ENCODE results near the gene LRCH1. TPM values are rescaled to one million over a fixed set of nuclear protein-coding genes. Genes with fewer than 3 reads are reported as not detected.
"Not testable (repeated sequence)": the region's sequence is repeated elsewhere in the genome, so short reads cannot be mapped to it uniquely, and the experiment has no call there.

Gene LRCH1
- total and polyA plus RNA-seq, 2 donors from 2014 or later, result 10.2 to 39.0 TPM

- H3K4me3 ChIP-seq (ENCODE audit: low read length in 3 of 3), result no peak overlapping the region
- peaks cover 0 to 2% (median 0%) of the 10 kb centered on the region in 3 donors for H3K4me1 ChIP-seq (ENCODE audit: control insufficient read depth in 2 of 3, insufficient read depth in 2 of 3, low read depth in 1 of 3, low read length in 3 of 3)
- intact Hi-C loops (cut with DNase I), result no loop called here
- H3K27ac ChIP-seq (ENCODE audit: low read depth in 2 of 2, low read length in 2 of 2), result no peak overlapping the region
- FAIRE-seq, result no peak
- no peaks in the 10 kb centered on the region for H3K36me3 ChIP-seq (ENCODE audit: control insufficient read depth in 2 of 3, insufficient read depth in 3 of 3, low read length in 3 of 3)
- H3K9ac ChIP-seq (ENCODE audit: low read length in 3 of 3), result no peak overlapping the region
- peak in 3 of 5 donors; percentile 31 to 88 (median 86) for DNase-seq
- no peak for TF ChIP-seq CTCF (IDR thresholded peaks at IDR 0.05; ENCODE audit: borderline replicate concordance, extremely low read depth, insufficient read depth)
- no peaks in the 10 kb centered on the region for H3K27me3 ChIP-seq (ENCODE audit: control insufficient read depth, insufficient read depth, low read length)
- peaks cover 0 to 3% (median 0%) of the 10 kb centered on the region in 3 donors for H3K9me3 ChIP-seq (ENCODE audit: control insufficient read depth in 2 of 3, insufficient read depth in 1 of 3, low read length in 3 of 3)
Observed at GRCh38 chr13:46516599-46517338, 36.2 kb upstream of the LRCH1 start.

- intact Hi-C loops (cut with DNase I); FAIRE-seq; H3K4me1 ChIP-seq (ENCODE audit: control insufficient read depth in 2 of 3, insufficient read depth in 2 of 3, low read depth in 1 of 3, low read length in 3 of 3); DNase-seq; H3K27ac ChIP-seq (ENCODE audit: low read depth in 2 of 2, low read length in 2 of 2); H3K36me3 ChIP-seq (ENCODE audit: control insufficient read depth in 2 of 3, insufficient read depth in 3 of 3, low read length in 3 of 3); H3K9me3 ChIP-seq (ENCODE audit: control insufficient read depth in 2 of 3, insufficient read depth in 1 of 3, low read length in 3 of 3); H3K27me3 ChIP-seq (ENCODE audit: control insufficient read depth, insufficient read depth, low read length); H3K9ac ChIP-seq (ENCODE audit: low read length in 3 of 3); H3K4me3 ChIP-seq (ENCODE audit: low read length in 3 of 3): not testable (repeated sequence)
Observed at GRCh38 chr13:46517748-46518147, 35.2 kb upstream of the LRCH1 start.

GRCh38 chr13:46519182-46519581, 33.8 kb upstream of the LRCH1 start:
- H3K36me3 ChIP-seq (ENCODE audit: control insufficient read depth in 2 of 3, insufficient read depth in 3 of 3, low read length in 3 of 3), result no peaks in the 10 kb centered on the region
- FAIRE-seq, result no peak

More at GRCh38 chr13:46519182-46519581, 33.8 kb upstream of the LRCH1 start:
- no peak for DNase-seq
- Histone ChIP-seq H3K27ac (ENCODE audit: low read depth in 2 of 2, low read length in 2 of 2) (no peak overlapping the region), H3K9ac (ENCODE audit: low read length in 3 of 3) (no peak overlapping the region), H3K4me1 (ENCODE audit: control insufficient read depth in 2 of 3, insufficient read depth in 2 of 3, low read depth in 1 of 3, low read length in 3 of 3) (peaks cover 0 to 7% (median 3%) of the 10 kb centered on the region in 3 donors), H3K27me3 (ENCODE audit: control insufficient read depth, insufficient read depth, low read length) (no peaks in the 10 kb centered on the region), H3K4me3 (ENCODE audit: low read length in 3 of 3) (no peak overlapping the region), H3K9me3 (ENCODE audit: control insufficient read depth in 2 of 3, insufficient read depth in 1 of 3, low read length in 3 of 3) (peaks cover 0 to 5% (median 0%) of the 10 kb centered on the region in 3 donors)
- TF ChIP-seq CTCF (IDR thresholded peaks at IDR 0.05; ENCODE audit: borderline replicate concordance, extremely low read depth, insufficient read depth), result no peak
- intact Hi-C loops (cut with DNase I), result no loop called here

All from kidney (tissue), 14 donors.